CD4-positive, alpha-beta T cell treated with Interleukin-17A for 1 hour (primary cell): ENCODE data around the gene GCSAML.
"Not testable (repeated sequence)": the region's sequence is repeated elsewhere in the genome, so short reads cannot be mapped to it uniquely, and the experiment has no call there.

Experiments
- DNase-seq: peaks from one replicate; pipeline ENCODE4 v3.0.0-alpha.2; 2020

GCSAML gene

DNA sequence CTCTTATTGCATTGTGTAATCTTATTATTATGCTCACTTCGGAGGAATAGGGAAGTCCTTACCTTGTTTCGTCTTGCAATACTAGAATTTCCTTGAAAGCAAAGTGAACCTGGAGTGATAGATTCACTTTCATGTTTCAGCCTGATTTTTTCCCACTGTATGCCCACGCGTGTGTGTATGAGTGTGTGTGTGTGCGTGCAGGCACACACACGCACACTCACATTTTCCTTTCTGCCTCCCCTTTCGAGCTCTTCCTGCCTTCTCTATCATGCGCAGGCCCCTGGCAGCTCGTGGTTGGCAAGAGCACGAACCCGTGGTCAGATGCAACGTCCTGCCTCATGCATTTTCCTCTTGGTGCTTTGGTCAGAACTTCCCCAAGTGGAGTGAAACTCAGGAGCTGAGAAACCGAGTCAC, at the start of gene GCSAML:
GCSAML (plus strand) TSS at position 366 of the 414 bp plus-strand sequence. CDS start 58 bp downstream, outside the sequence.
- DNase-seq = no peak

DNA sequence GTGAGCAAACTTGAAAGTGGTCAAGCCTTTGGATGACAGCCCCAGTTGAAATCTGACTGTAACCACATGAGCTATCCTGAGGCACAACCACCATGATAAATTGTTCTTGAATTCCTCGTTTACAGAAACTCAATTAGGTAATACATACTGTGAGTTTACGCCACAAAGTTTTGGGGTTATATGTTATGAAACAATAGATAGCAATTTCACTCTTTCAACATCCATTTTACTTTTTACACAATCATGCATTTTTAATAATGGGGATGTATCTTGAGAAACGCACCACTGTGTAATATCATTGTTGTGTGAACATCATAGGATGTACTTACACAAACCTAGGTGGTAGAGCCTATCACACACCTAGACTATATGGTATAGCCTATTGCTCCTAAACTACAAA, 48.1 kb upstream of the GCSAML start:
- no peak for DNase-seq

DNA sequence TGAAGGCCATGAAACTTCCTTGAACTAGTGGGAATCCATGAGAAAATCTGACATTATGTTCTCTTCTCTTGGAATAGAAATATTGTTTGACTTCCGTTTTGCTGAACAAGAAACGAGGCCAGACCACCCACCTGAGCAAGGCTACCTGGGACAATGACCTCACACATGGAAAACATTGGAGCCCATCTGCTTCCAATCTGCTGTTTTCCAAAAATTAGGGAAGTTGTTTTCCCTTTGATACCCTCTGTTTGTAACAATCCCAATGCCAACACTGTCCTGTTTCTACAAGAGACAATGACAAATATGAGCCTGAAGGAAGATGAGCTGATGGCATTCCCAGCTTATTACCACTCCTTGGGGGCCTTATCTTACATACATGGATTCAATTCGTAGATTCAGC, 42.1 kb upstream of the GCSAML start:
- no peak for DNase-seq

DNA sequence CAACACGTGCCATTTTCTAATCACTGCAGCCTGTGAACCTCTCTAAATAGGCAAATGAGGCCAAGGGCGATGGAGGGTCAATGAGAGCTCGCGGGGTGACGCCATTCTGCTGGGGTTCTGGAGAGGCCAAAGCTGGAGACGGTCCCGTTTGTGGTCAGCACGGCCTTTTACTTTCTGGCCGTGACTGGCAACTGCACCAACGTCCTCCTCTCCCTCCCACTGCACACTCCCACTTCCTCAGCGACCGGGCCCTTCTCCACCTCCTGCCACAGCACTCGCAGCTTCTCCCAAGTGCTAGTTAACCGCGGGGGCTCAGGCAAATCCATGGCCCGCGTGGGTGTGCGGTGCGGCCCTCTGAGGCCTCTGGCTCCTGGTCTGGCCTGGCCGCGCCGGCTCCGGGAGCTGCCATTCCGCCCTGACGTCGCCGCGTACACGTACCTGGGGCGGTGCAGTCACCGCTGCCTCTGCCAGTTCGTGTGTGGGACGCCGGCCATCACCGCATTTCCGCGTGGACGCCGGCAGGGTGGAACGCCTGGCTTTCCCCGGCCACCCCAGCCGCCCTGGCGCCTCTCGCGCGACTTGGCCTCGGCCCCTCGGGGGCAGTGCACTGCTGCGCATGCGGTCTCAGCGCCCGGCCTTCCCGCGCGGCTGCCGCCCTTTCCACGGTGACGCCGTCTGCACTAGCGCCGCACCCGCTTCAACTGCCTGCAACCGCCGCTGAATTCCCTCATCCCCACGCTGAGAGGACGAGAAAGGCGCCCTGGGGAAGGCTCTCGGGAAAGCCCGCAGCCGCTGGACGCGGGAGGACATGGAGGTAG, 30.9 kb upstream of the GCSAML start:
- DNase-seq = no peak

DNA sequence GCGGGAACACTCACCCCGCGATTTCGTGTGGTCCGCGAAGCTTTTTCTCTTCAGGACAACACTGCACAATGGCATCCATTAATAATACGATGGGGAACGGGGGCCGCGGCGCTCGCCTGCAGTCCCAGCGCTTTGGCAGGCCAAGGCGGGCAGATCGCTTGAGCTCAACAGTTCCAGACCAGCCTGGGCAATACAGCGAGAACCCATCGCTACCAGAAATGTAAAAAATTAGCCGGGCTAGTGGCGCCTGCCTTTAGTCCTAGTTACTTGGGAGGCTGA, 30.4 kb upstream of the GCSAML start:
- no peak for DNase-seq

DNA sequence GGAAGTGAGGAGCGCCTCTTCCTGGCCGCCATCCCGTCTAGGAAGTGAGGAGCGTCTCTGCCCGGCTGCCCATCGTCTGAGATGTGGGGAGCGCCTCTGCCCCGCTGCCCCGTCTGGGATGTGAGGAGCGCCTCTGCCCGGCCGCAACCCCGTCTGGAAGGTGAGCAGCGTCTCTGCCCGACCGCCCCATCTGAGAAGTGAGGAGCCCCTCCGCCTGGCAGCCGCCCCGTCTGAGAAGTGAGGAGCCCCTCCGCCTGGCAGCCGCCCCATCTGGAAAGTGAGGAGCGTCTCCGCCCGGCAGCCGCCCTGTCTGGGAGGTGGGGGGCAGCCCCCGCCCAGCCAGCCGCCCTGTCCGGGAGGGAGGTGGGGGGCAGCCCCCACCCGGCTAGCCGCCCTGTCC, 27.0 kb upstream of the GCSAML start:
- DNase-seq = not testable (repeated sequence)

DNA sequence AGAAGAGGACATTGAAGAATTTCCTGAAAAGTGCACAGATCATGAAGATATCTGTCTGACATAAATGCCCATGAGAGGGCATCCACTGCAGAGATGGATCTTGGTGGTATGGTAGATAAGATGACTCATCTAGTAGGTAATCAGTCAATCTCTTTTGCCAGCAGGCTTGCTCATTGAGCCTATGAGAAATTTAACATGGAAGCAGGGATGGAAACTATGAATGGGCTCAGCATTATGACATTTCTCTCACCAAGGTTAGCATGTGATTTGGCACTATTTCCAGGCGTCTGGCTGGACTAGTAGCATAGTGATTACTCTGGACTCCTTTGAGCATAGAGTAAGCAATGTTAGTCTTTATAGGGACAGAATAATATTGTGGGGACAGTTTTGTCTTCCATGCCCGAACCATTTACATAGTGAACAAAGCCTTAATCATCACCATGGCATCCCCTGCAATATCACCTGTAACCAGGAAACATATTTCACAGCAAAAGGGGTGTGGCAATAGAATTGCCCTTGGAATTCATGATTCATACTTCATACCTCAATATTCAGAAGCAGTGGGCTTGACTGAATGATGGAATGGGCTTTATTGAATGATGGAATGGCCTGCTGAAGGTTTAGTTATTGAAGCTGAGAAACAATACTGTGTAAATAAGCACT, 20.0 kb upstream of the GCSAML start:
- no peak for DNase-seq

DNA sequence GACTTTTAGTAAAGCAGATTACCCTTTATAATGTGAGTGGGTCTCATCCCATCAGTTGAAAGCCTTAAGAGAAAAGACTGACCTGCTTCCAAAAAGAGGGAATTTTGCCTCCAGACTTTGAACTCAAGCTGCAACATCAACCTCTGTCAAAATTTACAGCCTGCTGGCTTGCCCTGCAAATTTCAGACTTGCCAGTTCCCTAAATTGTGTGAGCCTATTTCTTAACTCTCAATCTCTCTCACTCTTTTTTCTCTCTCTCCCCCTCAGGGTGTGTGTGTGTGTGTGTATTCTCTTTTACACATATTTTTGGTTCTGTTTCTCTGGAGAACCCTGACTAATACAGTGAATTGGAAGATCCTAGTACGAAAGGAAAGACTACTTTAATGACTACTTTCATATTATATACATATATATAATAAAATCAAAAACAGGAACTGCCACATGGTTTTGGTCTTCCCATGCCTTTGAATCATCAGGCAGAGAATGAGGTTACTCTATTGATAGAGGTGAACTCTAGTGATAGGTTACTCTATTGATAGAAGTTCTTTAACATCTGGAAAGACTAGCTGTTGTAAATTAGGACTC, 19.1 kb upstream of the GCSAML start:
- no peak for DNase-seq

DNA sequence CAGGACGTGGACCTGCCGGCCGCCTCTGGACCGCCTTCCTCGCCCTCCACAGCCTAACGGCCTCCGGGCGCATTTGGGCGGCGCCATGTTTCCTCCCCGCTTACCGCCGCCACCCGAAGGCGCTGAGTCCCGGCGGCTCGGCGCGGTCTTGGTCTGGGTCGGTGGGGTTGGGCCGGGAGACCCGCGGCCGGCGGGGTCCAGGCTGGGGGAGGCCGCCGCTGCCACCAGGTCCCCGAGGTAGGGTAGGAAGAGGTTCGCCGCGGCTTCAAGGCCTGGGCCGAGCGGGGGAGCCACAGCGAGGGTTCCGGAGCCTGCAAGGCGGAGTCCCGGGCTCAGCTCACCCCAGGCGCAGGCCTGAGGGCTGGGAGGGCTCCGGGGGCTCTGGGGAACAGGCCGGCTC, 18.1 kb upstream of the GCSAML start:
- no peak for DNase-seq

DNA sequence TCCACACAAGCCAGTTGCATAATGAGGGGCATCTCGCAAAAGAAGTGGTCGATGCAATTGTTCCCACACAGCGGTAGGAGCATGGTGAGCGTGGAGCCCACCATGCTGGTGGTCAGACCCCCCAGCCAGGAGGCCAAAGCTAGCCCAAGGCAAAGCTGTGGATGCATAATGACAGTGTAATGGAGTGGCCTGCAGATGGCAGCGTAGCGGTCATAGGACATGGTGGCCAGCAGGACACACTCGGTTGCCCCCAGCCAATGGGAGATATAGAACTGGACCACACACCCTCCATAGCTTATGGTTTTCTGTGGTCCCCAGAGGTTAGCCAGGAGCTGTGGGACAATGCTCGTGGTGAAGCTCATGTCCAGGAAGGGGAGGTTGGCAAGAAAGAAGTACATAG, 17.0 kb upstream of the GCSAML start:
- no peak for DNase-seq

DNA sequence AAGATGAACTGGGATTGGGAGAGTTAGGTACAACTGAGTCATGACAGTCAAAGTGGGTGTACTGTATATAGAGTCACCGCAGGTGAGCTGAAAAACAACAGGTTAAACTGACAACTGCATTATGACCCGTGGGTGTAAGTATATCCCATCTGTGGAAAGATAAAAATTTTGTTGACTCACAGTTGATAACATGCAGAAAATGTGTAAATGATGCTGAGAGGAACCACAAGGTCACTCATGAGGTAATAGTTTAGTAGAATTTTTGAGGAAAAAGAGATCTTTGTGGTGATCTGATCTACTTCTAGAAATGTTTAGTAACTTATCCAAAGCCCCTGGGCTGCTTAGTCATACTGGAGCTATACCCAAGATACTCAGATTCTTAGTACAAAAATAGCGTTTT, 13.5 kb upstream of the GCSAML start:
- DNase-seq = no peak

DNA sequence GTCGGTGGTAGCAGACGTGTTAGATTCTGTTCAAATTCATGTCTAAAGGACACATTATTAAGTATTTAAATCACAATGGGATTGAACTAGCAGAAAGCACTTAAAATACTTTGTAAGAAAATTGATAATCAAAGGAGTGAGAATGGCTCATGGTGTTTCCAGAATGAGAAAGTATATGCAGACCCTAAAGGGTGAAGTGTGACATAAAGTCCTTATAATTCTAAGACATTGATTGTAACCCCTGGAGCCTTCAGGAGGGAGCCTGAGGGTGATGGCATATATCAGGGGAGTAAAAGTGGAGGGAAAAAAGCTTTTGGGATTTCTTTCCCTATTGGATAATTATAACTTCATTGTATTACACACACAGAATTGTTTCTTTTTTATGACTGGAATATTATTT, 12.6 kb upstream of the GCSAML start, which contains the start of gene OR2C3:
OR2C3 (minus strand) TSS at position 101 of the 400 bp plus-strand sequence. CDS start 3,929 bp downstream, outside the sequence.
- DNase-seq = no peak

DNA sequence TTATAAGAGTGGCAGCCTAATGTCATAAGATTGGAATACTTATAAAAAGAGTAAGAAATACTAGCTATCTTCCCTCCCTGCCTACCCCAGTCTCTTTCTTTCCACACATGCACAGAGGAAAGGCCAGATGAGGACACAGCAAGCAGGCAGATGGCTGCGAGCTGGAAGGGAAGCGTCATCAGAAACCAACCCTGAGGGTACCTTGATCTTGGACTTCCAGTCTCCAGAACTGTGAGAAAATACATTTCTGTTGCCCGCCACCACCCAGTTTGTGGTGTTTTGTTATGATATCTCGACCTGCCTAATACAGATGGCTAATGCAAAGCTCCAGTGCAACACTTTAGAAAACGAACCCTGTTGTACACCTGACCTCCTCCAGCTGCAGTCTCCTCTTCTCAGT, 10.4 kb upstream of the GCSAML start:
- no peak for DNase-seq

DNA sequence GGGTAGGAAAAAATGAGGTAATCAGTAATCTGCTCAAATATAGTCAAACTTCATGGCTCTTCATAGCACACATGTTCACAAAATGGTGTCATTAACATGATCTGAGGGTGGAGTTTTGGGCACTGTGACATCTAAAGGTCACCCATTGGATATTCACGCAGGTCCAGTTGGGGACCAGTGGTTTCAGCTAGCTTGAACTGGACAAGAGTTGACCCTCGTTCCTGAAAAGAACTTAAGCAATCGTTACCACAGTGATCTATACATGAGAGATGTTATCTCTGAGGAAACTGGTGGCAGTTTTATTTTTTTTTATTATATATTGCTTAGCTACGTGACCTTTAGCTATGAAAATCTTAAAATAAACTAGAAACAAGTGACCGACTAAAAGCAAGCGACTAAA, 9.7 kb upstream of the GCSAML start:
- DNase-seq = no peak

DNA sequence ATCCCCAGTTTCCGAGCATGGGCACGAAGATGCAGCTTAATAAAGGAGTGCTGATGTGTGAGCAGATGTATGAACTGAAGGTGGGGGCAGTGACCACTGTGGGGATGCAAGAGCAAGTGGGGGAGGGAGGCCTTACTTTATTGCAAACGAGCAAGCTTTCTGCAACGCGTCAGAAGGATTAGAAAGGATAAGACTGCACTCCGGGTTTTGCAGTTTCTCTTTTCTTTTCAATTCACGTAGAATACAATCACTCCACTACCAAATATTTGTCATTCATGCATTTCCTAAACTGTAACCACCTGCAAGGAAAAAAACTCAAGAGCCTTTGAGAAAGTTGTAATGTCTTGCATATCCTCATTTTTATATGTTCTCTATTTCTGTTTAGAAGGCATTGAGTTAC, 8.4 kb upstream of the GCSAML start:
- DNase-seq = no peak

DNA sequence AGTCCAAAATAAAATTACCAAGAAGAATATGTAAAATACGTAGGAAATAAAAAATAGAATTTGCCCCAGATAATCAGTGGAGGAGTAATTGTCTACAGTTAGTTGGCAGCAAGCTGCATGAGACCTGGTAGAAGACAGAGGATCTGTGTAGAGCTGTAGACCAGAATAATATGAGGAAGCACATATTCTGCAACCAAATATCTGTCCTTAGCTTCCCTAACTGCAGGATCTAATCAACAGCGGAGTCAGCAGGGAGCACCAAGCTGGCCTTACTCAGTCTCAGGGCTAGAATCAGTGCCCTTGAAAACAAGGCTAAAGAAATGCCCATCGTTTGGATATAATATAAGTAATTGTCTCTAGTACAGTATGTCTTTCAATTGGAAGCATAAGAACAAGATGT, 6.1 kb upstream of the GCSAML start:
- no peak for DNase-seq

DNA sequence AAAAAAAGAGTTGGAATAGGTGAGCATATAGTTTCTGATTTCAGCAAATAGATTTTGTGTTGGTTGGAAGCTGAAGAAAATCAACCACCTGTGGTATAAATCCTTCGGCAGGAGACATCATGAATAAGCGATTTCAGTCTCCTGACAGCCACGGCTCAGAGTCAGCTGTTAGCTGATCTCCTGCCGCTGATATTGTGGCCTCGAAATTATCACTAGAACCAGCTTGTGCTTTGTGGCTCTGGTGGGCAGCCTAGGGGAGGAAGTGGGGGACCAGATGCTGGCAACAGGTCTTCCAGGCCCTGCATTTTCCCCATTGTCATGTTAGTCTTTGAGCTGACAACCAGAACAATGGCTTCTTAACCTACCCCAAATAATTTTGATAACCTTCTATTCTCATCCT, 842 bp upstream of the GCSAML start:
- DNase-seq = peak; percentile 1

DNA sequence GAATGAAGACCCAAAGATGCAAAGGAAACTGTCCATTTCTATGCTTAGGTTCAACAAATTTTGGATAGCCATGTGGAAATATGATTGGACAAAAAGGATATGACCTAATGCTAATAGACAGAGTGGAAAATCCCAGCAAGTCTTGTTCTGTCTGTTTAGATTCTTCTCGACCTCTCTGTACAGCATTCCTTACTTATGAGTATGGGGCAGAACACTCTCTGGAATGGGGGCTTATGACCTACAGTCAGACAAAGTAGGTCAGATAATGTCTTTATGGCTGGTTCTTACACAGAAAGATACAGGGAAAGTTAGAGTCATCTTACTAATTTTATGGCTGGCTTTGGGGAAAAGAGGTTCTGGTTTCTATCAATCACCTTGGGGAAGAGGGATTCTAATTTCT, 2.8 kb downstream of the GCSAML start:
- DNase-seq = no peak

DNA sequence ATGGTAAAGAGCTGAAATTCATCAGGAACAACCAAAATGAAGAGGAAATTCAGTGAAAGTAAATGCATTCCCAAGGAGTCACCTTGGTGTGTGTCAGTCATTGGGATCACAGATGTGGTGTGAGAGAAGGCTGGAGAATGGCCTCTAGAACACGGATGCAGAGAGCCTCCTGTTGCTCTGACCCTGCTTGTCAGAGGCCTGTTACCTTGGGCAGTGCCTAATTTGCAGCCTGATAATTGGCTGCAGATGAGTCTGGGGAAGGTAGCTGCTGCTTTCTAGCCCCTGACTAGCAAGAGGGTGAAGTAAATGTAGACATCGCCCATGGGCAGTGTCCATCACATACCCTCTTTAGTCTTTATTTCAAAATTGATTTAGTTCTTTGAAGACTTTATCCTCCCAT, 3.3 kb downstream of the GCSAML start:
- DNase-seq = no peak

DNA sequence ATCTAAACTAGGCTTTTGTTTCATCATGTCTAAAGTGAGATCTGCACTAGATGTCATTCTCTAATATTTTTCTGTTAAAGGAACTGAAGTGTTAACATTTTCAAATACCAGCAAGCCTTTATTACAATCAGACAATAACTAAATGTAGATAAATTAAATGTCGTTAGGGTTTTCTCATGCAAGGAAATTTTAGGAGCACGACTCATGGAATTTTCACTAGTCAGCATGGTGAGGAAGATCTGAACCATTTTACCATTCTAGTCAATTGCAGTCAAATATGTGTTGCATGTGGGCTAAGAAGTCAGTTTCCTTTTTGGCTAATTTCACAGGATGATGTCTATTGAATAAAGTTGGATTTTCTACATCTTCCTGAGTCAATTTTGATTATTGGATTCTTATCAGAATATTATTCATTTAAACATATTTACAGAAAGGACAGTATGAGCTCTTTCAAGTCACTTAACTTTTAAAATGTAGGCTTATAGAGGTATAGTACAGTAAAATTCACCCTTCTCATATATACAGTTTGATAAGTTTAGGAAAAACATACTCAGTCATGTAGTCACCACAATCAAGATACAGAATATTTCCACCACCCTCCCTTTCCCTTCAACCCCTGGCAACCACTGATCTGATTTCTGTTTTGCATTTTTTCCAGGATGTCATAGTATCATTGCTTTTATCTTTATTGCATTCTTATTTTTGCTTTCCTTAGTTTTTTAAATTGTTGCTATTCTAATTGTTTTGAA, 9.2 kb downstream of the GCSAML start:
- DNase-seq = no peak

DNA sequence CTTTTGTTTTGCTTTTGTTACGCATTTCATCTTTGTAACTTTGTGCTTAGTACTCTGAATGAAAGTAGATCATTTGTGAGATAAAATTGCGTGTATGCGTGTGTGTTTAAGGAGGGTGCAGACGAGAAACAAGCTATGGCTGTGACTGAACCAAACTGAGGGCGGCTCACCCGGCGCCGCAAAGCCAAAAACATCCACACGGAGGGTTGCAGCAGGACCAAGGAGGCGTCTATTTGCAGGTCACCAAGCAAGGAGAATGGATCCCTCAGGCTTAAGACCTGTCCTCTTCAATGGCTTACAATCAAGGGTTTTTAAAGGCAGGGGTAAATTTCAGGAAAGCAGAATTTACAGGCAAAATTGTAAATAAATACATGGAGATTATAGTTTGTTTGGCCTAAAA, 12.8 kb downstream of the GCSAML start:
- no peak for DNase-seq

DNA sequence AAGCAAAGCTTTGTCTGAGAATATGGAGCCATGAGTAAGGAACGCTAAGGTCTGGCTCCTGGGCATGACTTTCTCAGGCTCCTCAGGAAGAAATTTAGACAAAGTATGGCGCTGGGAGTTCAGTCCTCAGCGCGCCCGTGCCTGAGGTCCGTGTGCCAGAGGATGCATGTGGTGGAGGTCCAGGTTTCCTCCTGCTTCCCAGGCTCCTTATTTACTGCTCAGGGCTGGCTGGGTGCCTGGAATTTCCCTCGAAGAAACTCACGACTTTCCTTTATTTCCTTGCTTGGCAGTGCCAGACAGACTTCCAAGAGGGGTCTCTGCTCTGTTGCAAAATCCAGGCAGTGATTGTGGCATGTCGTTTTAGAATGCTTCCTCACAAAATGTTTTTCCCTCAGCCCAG, 13.3 kb downstream of the GCSAML start:
- no peak for DNase-seq

DNA sequence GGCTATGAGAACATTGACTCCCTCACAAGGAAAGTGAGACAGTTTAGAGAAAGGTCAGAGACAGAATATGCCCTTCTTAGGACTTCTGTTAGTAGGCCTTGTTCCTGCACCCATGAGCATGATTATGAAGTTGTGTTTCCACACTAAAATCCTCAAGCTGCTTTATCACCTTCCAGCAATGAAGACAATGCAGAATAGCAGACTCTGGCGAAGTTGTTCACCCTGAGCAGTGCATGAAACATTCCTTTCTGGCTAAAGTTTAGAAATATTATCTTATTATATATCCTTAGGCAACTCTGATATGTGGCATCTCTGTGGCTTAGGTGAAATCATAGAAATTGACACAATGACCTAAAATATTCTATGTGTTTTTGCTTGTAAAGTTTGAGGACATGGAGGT, 25.3 kb downstream of the GCSAML start:
- no peak for DNase-seq

DNA sequence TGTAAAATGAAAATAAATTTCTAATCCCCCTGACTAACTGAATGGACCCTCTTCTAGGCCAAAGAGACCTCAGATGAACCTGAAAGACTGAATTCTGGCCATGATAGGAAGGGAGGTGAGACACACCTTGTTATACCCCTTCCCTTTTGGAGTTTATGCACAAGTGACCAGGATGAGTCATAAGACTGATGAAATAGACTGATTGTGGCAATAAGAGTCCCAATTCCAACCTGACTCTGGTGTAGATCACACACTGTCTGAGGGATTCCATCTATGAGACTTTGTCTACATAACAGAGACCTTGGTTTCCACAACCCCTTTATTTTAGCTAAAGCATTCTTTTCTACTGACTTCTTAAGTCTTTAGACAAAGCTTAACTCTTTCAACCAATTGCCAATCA, 25.7 kb downstream of the GCSAML start:
- no peak for DNase-seq
